HG03066 (cell line): ENCODE measurements around the gene SPATA13.
"Not testable (repeated sequence)": the region's sequence is repeated elsewhere in the genome, so short reads cannot be mapped to it uniquely, and the experiment has no call there.

ENCODE experiments used
- ATAC-seq: cut with Tn5 transposase; IDR thresholded peaks from one replicate; pipeline ENCODE4 v1.9.1; 2021; ENCODE audit warnings: low read depth; ENCODE audit not compliant: unreplicated experiment

Gene SPATA13

GRCh38 chr13:24301434-24301833, 140.9 kb downstream of the SPATA13 start:
- ATAC-seq, result no peak

- no peak for ATAC-seq
Observed at GRCh38 chr13:24301911-24302310, 141.4 kb downstream of the SPATA13 start.

- ATAC-seq, result no peak
Observed at GRCh38 chr13:24304620-24305019, 144.1 kb downstream of the SPATA13 start.

GRCh38 chr13:24306632-24307031, 146.1 kb downstream of the SPATA13 start:
- no peak for ATAC-seq

- no peak for ATAC-seq
Observed at GRCh38 chr13:24307211-24308067, 146.9 kb downstream of the SPATA13 start.

GRCh38 chr13:24308068-24308445, 147.5 kb downstream of the SPATA13 start:
- no peak for ATAC-seq

GRCh38 chr13:24308488-24309020, 148.0 kb downstream of the SPATA13 start:
- ATAC-seq, result no peak

- not testable (repeated sequence) for ATAC-seq
Observed at GRCh38 chr13:24309300-24309699, 148.8 kb downstream of the SPATA13 start, which contains the start of gene C1QTNF9. Gene C1QTNF9 (plus strand): TSS chr13:24309580. CDS start chr13:24316004, 6,424 bp downstream.

GRCh38 chr13:24313439-24313838, 152.9 kb downstream of the SPATA13 start:
- no peak for ATAC-seq

- ATAC-seq, result not testable (repeated sequence)
Observed at GRCh38 chr13:24317835-24318234, 157.3 kb downstream of the SPATA13 start.

- ATAC-seq, result not testable (repeated sequence)
Observed at GRCh38 chr13:24318878-24319277, 158.4 kb downstream of the SPATA13 start.

- not testable (repeated sequence) for ATAC-seq
Observed at GRCh38 chr13:24319641-24320040, 159.1 kb downstream of the SPATA13 start.

GRCh38 chr13:24321416-24321815, 160.9 kb downstream of the SPATA13 start:
- ATAC-seq, result not testable (repeated sequence)

- ATAC-seq, result not testable (repeated sequence)
Observed at GRCh38 chr13:24322470-24322869, 161.9 kb downstream of the SPATA13 start.

GRCh38 chr13:24323036-24323738, 162.7 kb downstream of the SPATA13 start:
- no peak for ATAC-seq

- ATAC-seq, result no peak
Observed at GRCh38 chr13:24323739-24324075, 163.2 kb downstream of the SPATA13 start.

GRCh38 chr13:24327598-24327997, 167.1 kb downstream of the SPATA13 start:
- not testable (repeated sequence) for ATAC-seq

- ATAC-seq, result no peak
Observed at GRCh38 chr13:24328145-24328544, 167.6 kb downstream of the SPATA13 start.

- ATAC-seq, result no peak
Observed at GRCh38 chr13:24338721-24339120, 178.2 kb downstream of the SPATA13 start.

GRCh38 chr13:24339937-24340607, 179.6 kb downstream of the SPATA13 start:
- no peak for ATAC-seq

- ATAC-seq, result no peak
Observed at GRCh38 chr13:24340608-24340955, 180.1 kb downstream of the SPATA13 start.
